Measurements from ENCODE around the gene CNTN5. TPM values are rescaled to one million over a fixed set of nuclear protein-coding genes. Genes with fewer than 3 reads are reported as not detected.

Gene CNTN5
- total RNA-seq, 1 experiment from 2014 or later: not detected

DNA sequence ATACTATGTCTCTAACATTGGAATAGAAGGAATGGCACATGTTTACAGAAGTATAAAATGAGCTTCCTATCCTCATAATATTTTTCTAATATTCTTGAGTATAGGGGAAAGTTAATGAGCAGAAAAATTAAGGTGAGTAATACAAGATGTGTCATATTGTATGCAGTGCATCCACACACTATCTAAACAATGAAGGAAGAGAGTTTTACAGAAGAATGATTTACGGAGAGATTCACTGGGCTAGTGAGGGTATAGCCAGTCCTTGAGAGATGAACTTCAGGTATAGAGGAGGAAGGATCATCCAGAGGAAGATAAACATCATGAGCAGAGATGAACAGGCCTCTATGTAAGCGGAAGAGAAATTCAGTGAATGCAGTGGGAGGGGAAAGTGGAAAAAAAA, 569.0 kb downstream of the CNTN5 start:
- Mint-ChIP-seq H3K4me1 (ENCODE audit: insufficient read depth, unreplicated experiment) (no peaks in the 10 kb centered on the region), H3K36me3 (ENCODE audit: insufficient read depth, unreplicated experiment) (no peaks in the 10 kb centered on the region), H3K4me3 (ENCODE audit: unreplicated experiment) (no peak overlapping the region), H3K9me3 (ENCODE audit: unreplicated experiment) (no peaks in the 10 kb centered on the region), H3K27ac (ENCODE audit: low read depth, unreplicated experiment) (no peak overlapping the region), H3K27me3 (ENCODE audit: insufficient read depth, unreplicated experiment) (peaks cover 70% of the 10 kb centered on the region)
- TF ChIP-seq, protein P1, sequence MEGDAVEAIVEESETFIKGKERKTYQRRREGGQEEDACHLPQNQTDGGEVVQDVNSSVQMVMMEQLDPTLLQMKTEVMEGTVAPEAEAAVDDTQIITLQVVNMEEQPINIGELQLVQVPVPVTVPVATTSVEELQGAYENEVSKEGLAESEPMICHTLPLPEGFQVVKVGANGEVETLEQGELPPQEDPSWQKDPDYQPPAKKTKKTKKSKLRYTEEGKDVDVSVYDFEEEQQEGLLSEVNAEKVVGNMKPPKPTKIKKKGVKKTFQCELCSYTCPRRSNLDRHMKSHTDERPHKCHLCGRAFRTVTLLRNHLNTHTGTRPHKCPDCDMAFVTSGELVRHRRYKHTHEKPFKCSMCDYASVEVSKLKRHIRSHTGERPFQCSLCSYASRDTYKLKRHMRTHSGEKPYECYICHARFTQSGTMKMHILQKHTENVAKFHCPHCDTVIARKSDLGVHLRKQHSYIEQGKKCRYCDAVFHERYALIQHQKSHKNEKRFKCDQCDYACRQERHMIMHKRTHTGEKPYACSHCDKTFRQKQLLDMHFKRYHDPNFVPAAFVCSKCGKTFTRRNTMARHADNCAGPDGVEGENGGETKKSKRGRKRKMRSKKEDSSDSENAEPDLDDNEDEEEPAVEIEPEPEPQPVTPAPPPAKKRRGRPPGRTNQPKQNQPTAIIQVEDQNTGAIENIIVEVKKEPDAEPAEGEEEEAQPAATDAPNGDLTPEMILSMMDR (IDR thresholded peaks at IDR 0.05; ENCODE audit: unreplicated experiment): no peak
- DNase-seq (ENCODE audit: unreplicated experiment): no peak
- BruUV-seq (replicated peaks): no TSS peak
- CTCF ChIA-PET: no interaction called here
- intact Hi-C loops (cut with micrococcal nuclease): no loop called here
- POLR2A ChIA-PET: no interaction called here

DNA sequence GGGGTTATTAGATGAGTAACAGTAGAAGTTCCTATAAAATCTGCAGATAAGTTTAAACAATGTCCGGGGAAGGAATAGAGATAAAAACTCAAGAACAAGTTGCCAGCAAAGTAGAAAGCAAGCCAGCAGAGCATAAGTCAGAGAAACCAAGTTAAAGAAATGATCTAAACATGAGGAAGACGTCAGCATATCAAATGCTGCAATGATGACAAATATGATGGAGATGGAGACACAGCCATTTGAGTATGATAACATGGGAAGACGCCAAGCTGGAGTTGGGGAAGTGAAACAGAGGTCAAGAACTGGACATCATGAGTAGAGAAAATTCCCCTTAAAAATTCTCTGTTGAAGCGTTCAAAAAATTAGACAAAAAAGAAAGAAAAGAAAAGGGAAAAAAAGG, 571.5 kb downstream of the CNTN5 start:
- Mint-ChIP-seq H3K9me3 (ENCODE audit: unreplicated experiment) (no peaks in the 10 kb centered on the region), H3K27ac (ENCODE audit: low read depth, unreplicated experiment) (no peak overlapping the region), H3K36me3 (ENCODE audit: insufficient read depth, unreplicated experiment) (no peaks in the 10 kb centered on the region), H3K4me3 (ENCODE audit: unreplicated experiment) (no peak overlapping the region), H3K4me1 (ENCODE audit: insufficient read depth, unreplicated experiment) (no peaks in the 10 kb centered on the region), H3K27me3 (ENCODE audit: insufficient read depth, unreplicated experiment) (peaks cover 52% of the 10 kb centered on the region)
- no TSS peak for BruUV-seq (replicated peaks)
- TF ChIP-seq, protein P1 (IDR thresholded peaks at IDR 0.05; ENCODE audit: unreplicated experiment): no peak
- no peak for DNase-seq (ENCODE audit: unreplicated experiment)
- intact Hi-C loops (cut with micrococcal nuclease): no loop called here
- POLR2A ChIA-PET: no interaction called here
- CTCF ChIA-PET: no interaction called here

DNA sequence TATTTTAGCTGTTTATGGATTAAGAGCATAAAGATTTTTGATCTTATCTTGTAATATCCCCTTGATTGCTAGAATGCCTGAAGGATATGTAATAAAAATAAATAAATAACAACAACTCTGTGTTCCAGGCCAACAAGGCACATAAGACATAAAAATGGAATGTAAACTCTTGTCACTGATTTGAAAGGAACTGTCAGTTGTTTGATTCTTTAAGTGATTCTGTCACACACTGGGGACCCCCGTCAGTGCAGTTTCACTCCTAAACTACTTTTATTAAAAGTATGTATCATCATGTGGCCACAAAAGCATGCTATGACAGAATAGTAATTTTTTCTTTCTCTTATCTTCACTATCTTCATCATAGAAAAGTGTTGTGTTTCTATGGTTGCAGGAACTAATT, 572.4 kb downstream of the CNTN5 start:
- DNase-seq (ENCODE audit: unreplicated experiment): no peak
- no TSS peak for BruUV-seq (replicated peaks)
- Mint-ChIP-seq H3K27me3 (ENCODE audit: insufficient read depth, unreplicated experiment) (peaks cover 51% of the 10 kb centered on the region), H3K9me3 (ENCODE audit: unreplicated experiment) (no peaks in the 10 kb centered on the region), H3K4me1 (ENCODE audit: insufficient read depth, unreplicated experiment) (no peaks in the 10 kb centered on the region), H3K4me3 (ENCODE audit: unreplicated experiment) (no peak overlapping the region), H3K27ac (ENCODE audit: low read depth, unreplicated experiment) (no peak overlapping the region), H3K36me3 (ENCODE audit: insufficient read depth, unreplicated experiment) (no peaks in the 10 kb centered on the region)
- TF ChIP-seq, protein P1 (IDR thresholded peaks at IDR 0.05; ENCODE audit: unreplicated experiment): no peak
- POLR2A ChIA-PET: no interaction called here
- CTCF ChIA-PET: no interaction called here
- intact Hi-C loops (cut with micrococcal nuclease): no loop called here

DNA sequence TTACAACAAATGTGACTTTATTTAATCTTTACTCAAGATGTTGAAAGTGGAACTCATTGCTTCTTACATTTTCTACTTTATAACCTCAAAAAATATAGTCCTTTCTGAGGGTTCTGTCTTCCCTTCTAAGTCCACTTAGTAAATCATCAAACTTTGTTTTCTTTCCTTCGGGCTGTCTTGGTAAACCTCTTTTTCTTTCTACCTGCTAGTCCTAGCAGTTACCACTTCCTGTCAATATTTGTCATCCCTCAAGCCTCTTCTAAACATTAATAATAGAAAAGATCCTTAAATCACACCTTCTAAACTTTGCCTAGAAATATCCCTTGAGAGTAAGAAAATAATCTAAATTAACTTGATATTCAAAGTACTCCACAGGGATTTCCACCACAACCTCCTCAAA, 580.4 kb downstream of the CNTN5 start:
- ChIA-PET POLR2A (no interaction called here), CTCF (no interaction called here)
- Mint-ChIP-seq H3K27ac (ENCODE audit: low read depth, unreplicated experiment) (no peak overlapping the region), H3K4me1 (ENCODE audit: insufficient read depth, unreplicated experiment) (no peaks in the 10 kb centered on the region), H3K27me3 (ENCODE audit: insufficient read depth, unreplicated experiment) (peaks cover 35% of the 10 kb centered on the region), H3K36me3 (ENCODE audit: insufficient read depth, unreplicated experiment) (no peaks in the 10 kb centered on the region), H3K9me3 (ENCODE audit: unreplicated experiment) (no peaks in the 10 kb centered on the region), H3K4me3 (ENCODE audit: unreplicated experiment) (no peak overlapping the region)
- intact Hi-C loops (cut with micrococcal nuclease): no loop called here
- TF ChIP-seq, protein P1 (IDR thresholded peaks at IDR 0.05; ENCODE audit: unreplicated experiment): no peak
- BruUV-seq (replicated peaks): no TSS peak
- DNase-seq (ENCODE audit: unreplicated experiment): no peak

All from MCF 10A (cell line).